Gastroesophageal sphincter (tissue), 4 donors: ENCODE results near the gene KCNC2. TPM values are rescaled to one million over a fixed set of nuclear protein-coding genes. Genes with fewer than 3 reads are reported as not detected.

Source experiments
- ATAC-seq: fragments of 150-250 bp; one replicate; pipeline ENCODE4 v1.9.1; 2016; ENCODE audit warnings: mild to moderate bottlenecking, moderate library complexity
- H3K27ac ChIP-seq, 4 donors: fragments of 200-600 bp; sonication (generic) in 3 of 4; 1 replicate in 3 of 4; 2 replicates in 1 of 4; pipeline ENCODE4 v1.5.1; 2016 to 2019
- H3K27me3 ChIP-seq: fragments of 200-600 bp; sonication (generic); one replicate; pipeline ENCODE4 v1.5.1; 2019
- H3K36me3 ChIP-seq, 2 donors: fragments of 200-600 bp; sonication (generic); one replicate each; pipeline ENCODE4 v1.5.1; 2019; ENCODE audit warnings: control low read depth in 1 of 2
- H3K4me1 ChIP-seq, 3 donors: fragments of 200-600 bp; sonication (generic); 1 replicate in 2 of 3; 2 replicates in 1 of 3; pipeline ENCODE4 v1.5.1; 2016 to 2019; ENCODE audit warnings: control low read depth in 2 of 3
- H3K4me3 ChIP-seq, 2 donors: fragments of 200-600 bp; sonication (generic); one replicate each; pipeline ENCODE4 v1.5.1; 2019; ENCODE audit warnings: mild to moderate bottlenecking in 1 of 2, moderate library complexity in 1 of 2
- H3K9me3 ChIP-seq, 3 donors: fragments of 200-600 bp; sonication (generic); one replicate each; pipeline ENCODE4 v1.5.1; 2017 to 2019; ENCODE audit warnings: control low read depth in 2 of 3
- CTCF ChIP-seq, 4 experiments: fragments of 200-600 bp in 2 of 4; fragments of 450-650 bp in 2 of 4; sonication (generic) in 1 of 4; IDR thresholded peaks; one replicate each; pipeline ENCODE4 v1.5.1; 2017 to 2019; ENCODE audit warnings: antibody characterized with exemption in 4 of 4, mild to moderate bottlenecking in 2 of 4, moderate library complexity in 2 of 4
- EP300 ChIP-seq: sonication (generic); formaldehyde crosslinking; IDR thresholded peaks from one replicate; pipeline ENCODE4 v1.6.1; 2017; ENCODE audit warnings: antibody characterized with exemption, mild to moderate bottlenecking
- POLR2A ChIP-seq, 2 donors: fragments of 450-650 bp; IDR thresholded peaks; one replicate each; pipeline ENCODE4 v1.6.1; 2017; ENCODE audit warnings: antibody characterized with exemption in 2 of 2, mild to moderate bottlenecking in 2 of 2, moderate library complexity in 1 of 2
- POLR2AphosphoS5 ChIP-seq: sonication (generic); formaldehyde crosslinking; IDR thresholded peaks from one replicate; pipeline ENCODE4 v1.6.1; 2017; ENCODE audit warnings: antibody characterized with exemption
- WGBS, 2 donors: methylation state at CpG; one replicate each; pipeline ENCODE4 v1.1.5; 2018; ENCODE audit warnings: low coverage in 1 of 2; 5-methylcytosine and 5-hydroxymethylcytosine counted together
- total RNA-seq, 4 donors: library from RNA; depleted of rRNA; stranded (reverse); fragments of >200 nt; gene quantifications; one replicate each; pipeline ENCODE4 v1.1.0, GENCODE V29; 2016

Gene KCNC2
- total RNA-seq, 4 donors from 2014 or later, result 0.12 TPM; not detected in 3

- no peaks in the 10 kb centered on the region for H3K27me3 ChIP-seq
- TF ChIP-seq CTCF (IDR thresholded peaks at IDR 0.05), result no peak
- no peak for TF ChIP-seq POLR2A (IDR thresholded peaks at IDR 0.05)
- no peak for TF ChIP-seq EP300
- no peak for TF ChIP-seq POLR2AphosphoS5
- H3K27ac ChIP-seq, result no peak overlapping the region
- no peaks in the 10 kb centered on the region for H3K36me3 ChIP-seq
- WGBS, 2 donors, result 59 to 63% methylated on average over 2 of the region's 2 CpGs
- H3K4me1 ChIP-seq, result no peaks in the 10 kb centered on the region
- no peaks in the 10 kb centered on the region for H3K9me3 ChIP-seq
- no peak overlapping the region for H3K4me3 ChIP-seq
- no peak for ATAC-seq
Measured at GRCh38 chr12:75121036-75121705, 88.5 kb downstream of the KCNC2 start.

GRCh38 chr12:75120311-75120711, 89.3 kb downstream of the KCNC2 start:
- 0 to 50% methylated on average over 1 of the region's 1 CpG for WGBS, 2 donors
- H3K36me3 ChIP-seq, result no peaks in the 10 kb centered on the region
- no peaks in the 10 kb centered on the region for H3K9me3 ChIP-seq
- no peaks in the 10 kb centered on the region for H3K27me3 ChIP-seq
- no peaks in the 10 kb centered on the region for H3K4me1 ChIP-seq
- no peak for ATAC-seq
- TF ChIP-seq POLR2AphosphoS5, result no peak
- TF ChIP-seq POLR2A (IDR thresholded peaks at IDR 0.05), result no peak
- no peak for TF ChIP-seq CTCF (IDR thresholded peaks at IDR 0.05)
- TF ChIP-seq EP300, result no peak
- H3K27ac ChIP-seq, result no peak overlapping the region
- H3K4me3 ChIP-seq, result no peak overlapping the region

GRCh38 chr12:75116646-75117198, 92.9 kb downstream of the KCNC2 start:
- H3K36me3 ChIP-seq, result no peaks in the 10 kb centered on the region
- TF ChIP-seq POLR2AphosphoS5, result no peak
- TF ChIP-seq POLR2A (IDR thresholded peaks at IDR 0.05), result no peak
- no peak for TF ChIP-seq EP300
- no peak for TF ChIP-seq CTCF (IDR thresholded peaks at IDR 0.05)
- WGBS, 2 donors, result 51 to 61% methylated on average over 4 to 5 of the region's 5 CpGs
- H3K9me3 ChIP-seq, result no peaks in the 10 kb centered on the region
- H3K4me3 ChIP-seq, result no peak overlapping the region
- H3K4me1 ChIP-seq, result no peaks in the 10 kb centered on the region
- no peaks in the 10 kb centered on the region for H3K27me3 ChIP-seq
- H3K27ac ChIP-seq, result no peak overlapping the region
- no peak for ATAC-seq

GRCh38 chr12:75115748-75116147, 93.9 kb downstream of the KCNC2 start:
- H3K36me3 ChIP-seq, result no peaks in the 10 kb centered on the region
- H3K4me1 ChIP-seq, result no peaks in the 10 kb centered on the region
- H3K4me3 ChIP-seq, result no peak overlapping the region
- TF ChIP-seq POLR2A (IDR thresholded peaks at IDR 0.05), result no peak
- no peak for TF ChIP-seq EP300
- no peak for TF ChIP-seq CTCF (IDR thresholded peaks at IDR 0.05)
- no peak for TF ChIP-seq POLR2AphosphoS5
- no peak for ATAC-seq
- WGBS, 2 donors, result 86 to 91% methylated on average over 2 of the region's 2 CpGs
- no peaks in the 10 kb centered on the region for H3K9me3 ChIP-seq
- H3K27ac ChIP-seq, result no peak overlapping the region
- H3K27me3 ChIP-seq, result no peaks in the 10 kb centered on the region

GRCh38 chr12:75103822-75104221, 105.8 kb downstream of the KCNC2 start:
- no peak overlapping the region for H3K4me3 ChIP-seq
- no peaks in the 10 kb centered on the region for H3K27me3 ChIP-seq
- no peaks in the 10 kb centered on the region for H3K36me3 ChIP-seq
- no peaks in the 10 kb centered on the region for H3K4me1 ChIP-seq
- H3K9me3 ChIP-seq, result no peaks in the 10 kb centered on the region
- WGBS, 2 donors, result 87 to 90% methylated on average over 6 of the region's 6 CpGs
- TF ChIP-seq EP300 (no peak), POLR2A (IDR thresholded peaks at IDR 0.05) (no peak), CTCF (IDR thresholded peaks at IDR 0.05) (no peak), POLR2AphosphoS5 (no peak)
- H3K27ac ChIP-seq, result no peak overlapping the region
- no peak for ATAC-seq
